ENCODE data around the gene PRRX2. TPM values are rescaled to one million over a fixed set of nuclear protein-coding genes. Genes with fewer than 3 reads are reported as not detected.
A peak's percentile ranks its signal among the peaks of the same experiment; 100 is the strongest.

The PRRX2 gene
- total and polyA plus RNA-seq, 9 of the 15 experiments (the other 6 are each of a cell fraction or from before 2014, with no cell fraction given) = 0.21 TPM; not detected in 8

GRCh38 chr9:129641750-129642585, 23.5 kb upstream of the PRRX2 start, which contains the start of gene ASB6 (continued):
- TF ChIP-seq FOXP4 (CRISPR knock-in tag; IDR thresholded peaks at IDR 0.05; ENCODE audit: borderline replicate concordance) (no peak; the same call in 1 of the 2 replicates), ZBTB1 (CRISPR knock-in tag; IDR thresholded peaks at IDR 0.05; ENCODE audit: borderline replicate concordance, low read depth) (peak; percentile 68; the same call in 1 of the 2 replicates), ESRRB (CRISPR knock-in tag; IDR thresholded peaks at IDR 0.05; ENCODE audit: borderline replicate concordance) (no peak), ZKSCAN8 (CRISPR knock-in tag; IDR thresholded peaks at IDR 0.05) (no peak), HNRNPUL1 (IDR thresholded peaks at IDR 0.05; ENCODE audit: low read length) (no peak), ZNF280B (CRISPR knock-in tag; IDR thresholded peaks at IDR 0.05) (no peak), GTF2F1 (IDR thresholded peaks at IDR 0.05; ENCODE audit: low read depth, low read length) (no peak), NRF1 (conservative IDR thresholded peaks at IDR 0.05 in 1 of 2, IDR thresholded peaks at IDR 0.05 in 1 of 2) (peak; percentile 80 to 84), E2F1 (CRISPR knock-in tag; IDR thresholded peaks at IDR 0.05) (peak; percentile 91), ZBTB17 (CRISPR knock-in tag; IDR thresholded peaks at IDR 0.05) (no peak), CXXC5 (CRISPR knock-in tag; IDR thresholded peaks at IDR 0.05) (peak; percentile 85), HMG20B (CRISPR knock-in tag; IDR thresholded peaks at IDR 0.05) (no peak), CREM (IDR thresholded peaks at IDR 0.05; ENCODE audit: low read depth) (peak; percentile 89), YBX1 (IDR thresholded peaks at IDR 0.05) (no peak), STAT5A (IDR thresholded peaks at IDR 0.05; ENCODE audit: borderline replicate concordance, low read length) (no peak; the same call in 1 of the 2 replicates), USF1 (CRISPR knock-in tag; IDR thresholded peaks at IDR 0.05) (no peak), NFXL1 (CRISPR knock-in tag; IDR thresholded peaks at IDR 0.05) (no peak), ZNF75A (CRISPR knock-in tag; IDR thresholded peaks at IDR 0.05) (0 out of 2 replicates have a peak, but pooled peaks have one; percentile 12), BCLAF1 (IDR thresholded peaks at IDR 0.05; ENCODE audit: borderline replicate concordance in 1 of 2, control insufficient read depth in 1 of 2, low read depth in 2 of 2, low read length in 1 of 2) (peak in 1 of 2 experiments; percentile 90; a peak in 2 of 4 replicates)

All from K562 (cell line).